ENCODE results near the gene FGD3. TPM values are rescaled to one million over a fixed set of nuclear protein-coding genes. Genes with fewer than 3 reads are reported as not detected.

Gene FGD3
- total RNA-seq, 1 donor from 2014 or later = 0.26 TPM

GRCh38 chr9:93008457-93008856 lies 61.1 kb downstream of the FGD3 start:
- peak; percentile 58 for FAIRE-seq
- peak; percentile 62 for DNase-seq (ENCODE audit: low read depth)
- Histone ChIP-seq H3K36me3 (ENCODE audit: control insufficient read depth, insufficient read depth, low read length) (no peaks in the 10 kb centered on the region), H3K27me3 (ENCODE audit: control insufficient read depth, insufficient read depth, low read length) (no peaks in the 10 kb centered on the region), H3K4me3 (ENCODE audit: low read depth, low read length) (no peak overlapping the region)
- no peak for TF ChIP-seq CTCF (IDR thresholded peaks at IDR 0.05; ENCODE audit: insufficient read depth, low read length, severe bottlenecking)

GRCh38 chr9:93009337-93010015 lies 62.2 kb downstream of the FGD3 start:
- TF ChIP-seq CTCF (IDR thresholded peaks at IDR 0.05; ENCODE audit: insufficient read depth, low read length, severe bottlenecking) = no peak
- DNase-seq (ENCODE audit: low read depth) (no peak), FAIRE-seq (no peak)
- H3K4me3 ChIP-seq (ENCODE audit: low read depth, low read length) = no peak overlapping the region
- no peaks in the 10 kb centered on the region for H3K27me3 ChIP-seq (ENCODE audit: control insufficient read depth, insufficient read depth, low read length)
- H3K36me3 ChIP-seq (ENCODE audit: control insufficient read depth, insufficient read depth, low read length) = no peaks in the 10 kb centered on the region

- FAIRE-seq = no peak
- TF ChIP-seq CTCF (IDR thresholded peaks at IDR 0.05; ENCODE audit: insufficient read depth, low read length, severe bottlenecking) = no peak
- no peaks in the 10 kb centered on the region for H3K36me3 ChIP-seq (ENCODE audit: control insufficient read depth, insufficient read depth, low read length)
- no peak overlapping the region for H3K4me3 ChIP-seq (ENCODE audit: low read depth, low read length)
- H3K27me3 ChIP-seq (ENCODE audit: control insufficient read depth, insufficient read depth, low read length) = no peaks in the 10 kb centered on the region
- DNase-seq (ENCODE audit: low read depth) = no peak
Measured at GRCh38 chr9:93010056-93010455, 62.7 kb downstream of the FGD3 start.

GRCh38 chr9:93010704-93011103 lies 63.4 kb downstream of the FGD3 start:
- DNase-seq (ENCODE audit: low read depth) (no peak), FAIRE-seq (no peak)
- Histone ChIP-seq H3K36me3 (ENCODE audit: control insufficient read depth, insufficient read depth, low read length) (no peaks in the 10 kb centered on the region), H3K27me3 (ENCODE audit: control insufficient read depth, insufficient read depth, low read length) (no peaks in the 10 kb centered on the region), H3K4me3 (ENCODE audit: low read depth, low read length) (no peak overlapping the region)
- TF ChIP-seq CTCF (IDR thresholded peaks at IDR 0.05; ENCODE audit: insufficient read depth, low read length, severe bottlenecking) = no peak

- no peak for FAIRE-seq
Measured at GRCh38 chr9:93011114-93011513, 63.8 kb downstream of the FGD3 start.

More at GRCh38 chr9:93011114-93011513, 63.8 kb downstream of the FGD3 start:
- no peak for TF ChIP-seq CTCF (IDR thresholded peaks at IDR 0.05; ENCODE audit: insufficient read depth, low read length, severe bottlenecking)
- no peak overlapping the region for H3K4me3 ChIP-seq (ENCODE audit: low read depth, low read length)
- no peaks in the 10 kb centered on the region for H3K27me3 ChIP-seq (ENCODE audit: control insufficient read depth, insufficient read depth, low read length)
- DNase-seq (ENCODE audit: low read depth) = no peak
- H3K36me3 ChIP-seq (ENCODE audit: control insufficient read depth, insufficient read depth, low read length) = no peaks in the 10 kb centered on the region

All from bronchial epithelial cell (primary cell).